Colonic mucosa (tissue), 4 donors: ENCODE measurements around the gene CCDC12. TPM values are rescaled to one million over a fixed set of nuclear protein-coding genes. Genes with fewer than 3 reads are reported as not detected.
"Not testable (repeated sequence)": the region's sequence is repeated elsewhere in the genome, so short reads cannot be mapped to it uniquely, and the experiment has no call there.

Experiments
- DNase-seq: peaks from one replicate; pipeline ENCODE4 v3.0.0-alpha.2; 2020
- H3K27ac ChIP-seq: fragments of 200-600 bp; one replicate; pipeline ENCODE4 v1.8.0; 2021
- H3K27me3 ChIP-seq: fragments of 200-600 bp; one replicate; pipeline ENCODE4 v1.8.0; 2021
- H3K36me3 ChIP-seq: fragments of 200-600 bp; one replicate; pipeline ENCODE4 v1.8.0; 2021
- H3K4me1 ChIP-seq: fragments of 200-600 bp; one replicate; pipeline ENCODE4 v1.8.0; 2021; ENCODE audit warnings: mild to moderate bottlenecking
- H3K4me3 ChIP-seq: fragments of 200-600 bp; one replicate; pipeline ENCODE4 v1.8.0; 2021
- H3K9ac ChIP-seq, 2 donors: one replicate each; pipeline ENCODE4 v1.7.0; 2013; ENCODE audit warnings: control low read depth in 2 of 2, low read depth in 2 of 2, low read length in 2 of 2
- H3K9me3 ChIP-seq: fragments of 200-600 bp; one replicate; pipeline ENCODE4 v1.8.0; 2021
- CTCF ChIP-seq: fragments of 200-600 bp; IDR thresholded peaks from one replicate; pipeline ENCODE4 v1.8.0; 2022; ENCODE audit warnings: antibody characterized with exemption, mild to moderate bottlenecking
- intact Hi-C: fragments of 100-400 bp; cut with DNase I; formaldehyde crosslinking; loops from one replicate; pipeline ENCODE4 v1.14.1; 2022
- total RNA-seq, 2 donors: library from RNA; stranded (reverse); fragmentation: NEBNext Ultra II Directional in 1 of 2; extraction: Animal tissue kit (Norgen Biotek cat#: 25700) in 1 of 2; gene quantifications; one replicate each; pipeline ENCODE4 v1.2.1, GENCODE V29; 2021
- donor health status: healthy.
- donor health status: DM: no; HTN: no; CAD: no.
- donor health status: DM: no; HTN: no; CAD: no.

Gene CCDC12
- total RNA-seq, 2 donors from 2014 or later, result 34.1 to 55.7 TPM

- DNase-seq, result peak; percentile 79
- H3K36me3 ChIP-seq, result peaks cover 6% of the 10 kb centered on the region
- H3K9me3 ChIP-seq, result no peaks in the 10 kb centered on the region
- H3K27ac ChIP-seq, result no peak overlapping the region
- peaks cover 8% of the 10 kb centered on the region for H3K4me1 ChIP-seq
- TF ChIP-seq CTCF, result no peak
- H3K27me3 ChIP-seq, result no peaks in the 10 kb centered on the region
- H3K4me3 ChIP-seq, result no peak overlapping the region
- intact Hi-C loops, result no loop called here
- H3K9ac ChIP-seq, result no peak overlapping the region
These were observed 62.9 kb downstream of the CCDC12 start for GRCh38 chr3:46913644-46914043.

GRCh38 chr3:46912986-46913385, 63.6 kb downstream of the CCDC12 start:
- peaks cover 6% of the 10 kb centered on the region for H3K36me3 ChIP-seq
- intact Hi-C loops, result no loop called here
- no peak for DNase-seq
- no peak for TF ChIP-seq CTCF
- H3K4me1 ChIP-seq, result peaks cover 8% of the 10 kb centered on the region
- H3K9ac ChIP-seq, result no peak overlapping the region
- H3K27ac ChIP-seq, result no peak overlapping the region
- H3K9me3 ChIP-seq, result no peaks in the 10 kb centered on the region
- H3K4me3 ChIP-seq, result no peak overlapping the region
- H3K27me3 ChIP-seq, result no peaks in the 10 kb centered on the region

GRCh38 chr3:46910914-46911313, 65.6 kb downstream of the CCDC12 start:
- intact Hi-C loops, H3K4me1 ChIP-seq, H3K4me3 ChIP-seq, DNase-seq, H3K27me3 ChIP-seq, H3K9me3 ChIP-seq, H3K36me3 ChIP-seq, H3K27ac ChIP-seq, H3K9ac ChIP-seq: not testable (repeated sequence)

- DNase-seq, result no peak
- Histone ChIP-seq H3K4me3 (no peak overlapping the region), H3K36me3 (no peaks in the 10 kb centered on the region), H3K9me3 (no peaks in the 10 kb centered on the region), H3K27me3 (no peaks in the 10 kb centered on the region), H3K4me1 (peaks cover 8% of the 10 kb centered on the region), H3K9ac (no peak overlapping the region), H3K27ac (no peak overlapping the region)
- no peak for TF ChIP-seq CTCF
- intact Hi-C loops, result no loop called here
These were observed 66.3 kb downstream of the CCDC12 start for GRCh38 chr3:46910166-46910760.

- H3K4me3 ChIP-seq, result no peak overlapping the region
- H3K27me3 ChIP-seq, result no peaks in the 10 kb centered on the region
- intact Hi-C loops, result loop anchor here (5.0 kb wide), 1 partner anchor 42 kb away; no protein-coding TSS in a partner anchor
- peaks cover 8% of the 10 kb centered on the region for H3K4me1 ChIP-seq
- no peaks in the 10 kb centered on the region for H3K36me3 ChIP-seq
- no peak overlapping the region for H3K27ac ChIP-seq
- peak; percentile 80 for TF ChIP-seq CTCF
- DNase-seq, result peak; percentile 85
- H3K9me3 ChIP-seq, result no peaks in the 10 kb centered on the region
- peak overlapping the region in 1 of 2 donors; percentile 29 for H3K9ac ChIP-seq
These were observed 66.9 kb downstream of the CCDC12 start for GRCh38 chr3:46909535-46910161.

GRCh38 chr3:46908986-46909534, 67.5 kb downstream of the CCDC12 start:
- H3K27me3 ChIP-seq, result no peaks in the 10 kb centered on the region
- no peak overlapping the region for H3K27ac ChIP-seq
- intact Hi-C loops, result loop anchor here (5.0 kb wide), 1 partner anchor 42 kb away; no protein-coding TSS in a partner anchor
- H3K9me3 ChIP-seq, result no peaks in the 10 kb centered on the region
- DNase-seq, result no peak
- TF ChIP-seq CTCF, result no peak
- no peak overlapping the region for H3K4me3 ChIP-seq
- H3K4me1 ChIP-seq, result peaks cover 8% of the 10 kb centered on the region
- H3K36me3 ChIP-seq, result no peaks in the 10 kb centered on the region
- H3K9ac ChIP-seq, result peak overlapping the region in 1 of 2 donors; percentile 29
